Left lung (tissue), 10 donors: Measurements from ENCODE around the gene C6orf141. TPM values are rescaled to one million over a fixed set of nuclear protein-coding genes. Genes with fewer than 3 reads are reported as not detected.

Experiments used
- ATAC-seq: fragments of 200-7000 bp; cut with Tn5 transposase; one replicate; pipeline ENCODE4 v1.9.1; 2020; ENCODE audit warnings: moderate library complexity
- DNase-seq, 4 donors: peaks; one replicate each; pipeline ENCODE4 v3.0.0-alpha.2; 2013 to 2020
- H3K27ac ChIP-seq, 2 donors: fragments of 200-600 bp; sonication (generic) in 1 of 2; one replicate each; pipeline versions ENCODE4 v1.5.0 to v1.8.0; 2020 to 2021
- H3K27me3 ChIP-seq, 2 donors: fragments of 200-600 bp; sonication (generic) in 1 of 2; one replicate each; pipeline versions ENCODE4 v1.5.0 to v1.8.0; 2020 to 2021
- H3K36me3 ChIP-seq, 2 donors: fragments of 200-600 bp; sonication (generic) in 1 of 2; one replicate each; pipeline versions ENCODE4 v1.5.0 to v1.8.0; 2020 to 2021
- H3K4me1 ChIP-seq, 2 donors: fragments of 200-600 bp; one replicate each; pipeline ENCODE4 v1.8.0; 2021
- H3K4me3 ChIP-seq, 2 donors: fragments of 200-600 bp; sonication (generic) in 1 of 2; one replicate each; pipeline versions ENCODE4 v1.5.0 to v1.8.0; 2020 to 2021; ENCODE audit warnings: mild to moderate bottlenecking in 1 of 2
- H3K9me3 ChIP-seq, 2 donors: fragments of 200-600 bp; sonication (generic) in 1 of 2; one replicate each; pipeline versions ENCODE4 v1.5.0 to v1.8.0; 2020 to 2021
- intact Hi-C, 2 donors: fragments of 100-400 bp; cut with DNase I; formaldehyde crosslinking; loops; one replicate each; pipeline versions ENCODE4 v1.11.2 to v1.14.2; 2022
- polyA plus RNA-seq, 6 donors: library from polyadenylated mRNA; unstranded; fragments of 120-200 nt; gene quantifications; one replicate each; pipeline ENCODE4 v1.2.1, GENCODE V29; 2013; ENCODE audit not compliant: insufficient read length in 6 of 6
- total RNA-seq, 2 donors: library from RNA; stranded (reverse); fragmentation: NEBNext Ultra II Directional; extraction: Animal tissue kit (Norgen Biotek cat#: 25700); gene quantifications; one replicate each; pipeline ENCODE4 v1.2.1, GENCODE V29; 2021
- TF ChIP-seq, protein P1 (sequence below), 2 donors: fragments of 200-600 bp; sonication (generic) in 1 of 2; IDR thresholded peaks; one replicate each; pipeline versions ENCODE4 v1.5.0 to v1.8.0; 2021; ENCODE audit warnings: antibody characterized with exemption in 2 of 2
- donor health status: DM: no; HTN: yes; CAD: no.
- donor health status: DM: no; HTN: no; CAD: no.

The C6orf141 gene
- total and polyA plus RNA-seq, 8 donors, result 3.0 to 10.0 (median 5.0) TPM

GRCh38 chr6:49565261-49565660, 14.8 kb downstream of the C6orf141 start:
- Histone ChIP-seq H3K9me3 (peaks cover 0 to 6% of the 10 kb centered on the region in 2 donors), H3K4me3 (no peak overlapping the region), H3K4me1 (no peaks in the 10 kb centered on the region), H3K36me3 (no peaks in the 10 kb centered on the region), H3K27ac (no peak overlapping the region), H3K27me3 (no peaks in the 10 kb centered on the region)
- no peak for DNase-seq
- intact Hi-C loops, result no loop called here
- TF ChIP-seq, protein P1, sequence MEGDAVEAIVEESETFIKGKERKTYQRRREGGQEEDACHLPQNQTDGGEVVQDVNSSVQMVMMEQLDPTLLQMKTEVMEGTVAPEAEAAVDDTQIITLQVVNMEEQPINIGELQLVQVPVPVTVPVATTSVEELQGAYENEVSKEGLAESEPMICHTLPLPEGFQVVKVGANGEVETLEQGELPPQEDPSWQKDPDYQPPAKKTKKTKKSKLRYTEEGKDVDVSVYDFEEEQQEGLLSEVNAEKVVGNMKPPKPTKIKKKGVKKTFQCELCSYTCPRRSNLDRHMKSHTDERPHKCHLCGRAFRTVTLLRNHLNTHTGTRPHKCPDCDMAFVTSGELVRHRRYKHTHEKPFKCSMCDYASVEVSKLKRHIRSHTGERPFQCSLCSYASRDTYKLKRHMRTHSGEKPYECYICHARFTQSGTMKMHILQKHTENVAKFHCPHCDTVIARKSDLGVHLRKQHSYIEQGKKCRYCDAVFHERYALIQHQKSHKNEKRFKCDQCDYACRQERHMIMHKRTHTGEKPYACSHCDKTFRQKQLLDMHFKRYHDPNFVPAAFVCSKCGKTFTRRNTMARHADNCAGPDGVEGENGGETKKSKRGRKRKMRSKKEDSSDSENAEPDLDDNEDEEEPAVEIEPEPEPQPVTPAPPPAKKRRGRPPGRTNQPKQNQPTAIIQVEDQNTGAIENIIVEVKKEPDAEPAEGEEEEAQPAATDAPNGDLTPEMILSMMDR (IDR thresholded peaks at IDR 0.05), result no peak
- ATAC-seq, result no peak

DNA sequence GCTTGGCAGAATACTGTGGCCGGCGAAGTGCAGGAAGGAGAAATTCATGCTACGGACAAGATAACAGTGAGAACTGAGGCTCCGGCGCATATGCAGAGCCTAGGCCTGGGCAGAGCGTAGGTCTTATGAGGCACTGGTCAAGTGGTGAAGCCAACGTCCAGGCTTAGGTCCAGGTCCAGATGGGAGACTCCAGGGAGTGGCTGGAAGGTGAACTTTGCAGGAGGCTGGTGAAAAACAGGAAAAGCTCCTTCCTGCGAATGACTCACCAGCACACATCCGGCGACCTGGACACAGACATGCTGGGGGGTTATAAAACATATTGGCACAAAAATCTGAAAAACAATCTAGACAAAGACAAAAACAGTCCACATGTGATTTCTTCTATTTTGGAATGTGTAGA, 15.4 kb downstream of the C6orf141 start:
- TF ChIP-seq, protein P1 (IDR thresholded peaks at IDR 0.05), result no peak
- Histone ChIP-seq H3K36me3 (no peaks in the 10 kb centered on the region), H3K27ac (no peak overlapping the region), H3K4me1 (no peaks in the 10 kb centered on the region), H3K4me3 (no peak overlapping the region), H3K27me3 (no peaks in the 10 kb centered on the region), H3K9me3 (peaks cover 0 to 6% of the 10 kb centered on the region in 2 donors)
- DNase-seq, result peak in 1 of 4 donors; percentile 9
- intact Hi-C loops, result no loop called here
- ATAC-seq, result no peak

- H3K36me3 ChIP-seq, result no peaks in the 10 kb centered on the region
- intact Hi-C loops, result no loop called here
- no peaks in the 10 kb centered on the region for H3K27me3 ChIP-seq
- H3K4me3 ChIP-seq, result no peak overlapping the region
- no peak for DNase-seq
- H3K9me3 ChIP-seq, result no peaks in the 10 kb centered on the region
- ATAC-seq, result peak; percentile 95
- H3K4me1 ChIP-seq, result no peaks in the 10 kb centered on the region
- TF ChIP-seq, protein P1 (IDR thresholded peaks at IDR 0.05), result no peak
- no peak overlapping the region for H3K27ac ChIP-seq
These were observed 20.1 kb downstream of the C6orf141 start for GRCh38 chr6:49570474-49571079.

DNA sequence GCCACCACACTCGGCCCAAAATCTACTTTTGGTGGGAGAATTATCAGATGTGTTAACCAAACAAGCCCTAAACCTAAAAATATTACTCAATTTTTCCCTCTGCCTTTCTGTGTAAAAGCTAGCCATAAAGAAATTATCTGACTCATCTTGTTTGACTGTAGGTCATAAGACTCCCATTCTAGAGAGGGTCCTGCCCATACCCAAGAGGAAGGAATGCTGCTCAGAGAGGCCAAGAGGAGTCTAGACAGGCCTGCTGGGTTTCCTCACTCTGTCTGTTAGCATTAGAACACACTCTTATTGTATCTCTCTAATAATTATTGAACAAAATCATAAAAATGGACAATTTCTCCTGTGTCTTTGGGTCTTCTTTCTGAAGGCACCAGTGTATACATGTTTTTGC, 26.1 kb downstream of the C6orf141 start:
- TF ChIP-seq, protein P1 (IDR thresholded peaks at IDR 0.05), result no peak
- Histone ChIP-seq H3K9me3 (no peaks in the 10 kb centered on the region), H3K36me3 (no peaks in the 10 kb centered on the region), H3K4me3 (no peak overlapping the region), H3K27ac (no peak overlapping the region), H3K4me1 (no peaks in the 10 kb centered on the region), H3K27me3 (no peaks in the 10 kb centered on the region)
- intact Hi-C loops, result no loop called here
- DNase-seq (no peak), ATAC-seq (peak; percentile 34)

- DNase-seq, result no peak
- intact Hi-C loops, result no loop called here
- no peak overlapping the region for H3K27ac ChIP-seq
These were observed 29.2 kb downstream of the C6orf141 start for GRCh38 chr6:49579649-49580048.

More at GRCh38 chr6:49579649-49580048, 29.2 kb downstream of the C6orf141 start:
- Histone ChIP-seq H3K9me3 (no peaks in the 10 kb centered on the region), H3K27me3 (no peaks in the 10 kb centered on the region), H3K36me3 (no peaks in the 10 kb centered on the region), H3K4me1 (no peaks in the 10 kb centered on the region), H3K4me3 (no peak overlapping the region)
- TF ChIP-seq, protein P1 (IDR thresholded peaks at IDR 0.05), result no peak
- ATAC-seq, result no peak
